Ecto neural progenitor cell (in vitro differentiated cells): ENCODE measurements around the gene RAB5B.
"Not testable (repeated sequence)": the region's sequence is repeated elsewhere in the genome, so short reads cannot be mapped to it uniquely, and the experiment has no call there.

ENCODE experiments used
- DNase-seq: peaks from one replicate; pipeline ENCODE4 v3.0.0-alpha.2; 2018; ENCODE audit warnings: low spot score

RAB5B gene

DNA sequence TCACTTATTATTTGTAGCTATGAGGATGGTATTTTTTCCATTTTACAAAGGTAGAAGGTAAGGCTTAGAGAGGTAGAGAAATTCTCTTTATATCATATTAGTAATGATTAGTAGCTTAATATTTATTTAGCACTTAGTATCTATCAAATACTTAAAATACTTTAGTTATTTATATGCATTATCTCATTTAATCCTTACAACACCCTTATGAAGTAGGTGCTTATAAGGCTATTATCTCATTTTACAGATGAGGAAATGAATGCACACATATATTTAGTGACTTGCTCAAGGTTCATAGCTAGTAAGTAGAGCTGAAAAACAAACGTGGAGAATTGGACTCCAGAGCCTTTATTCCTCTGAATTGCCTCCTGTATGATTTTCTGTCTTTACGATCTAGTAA lies 11.0 kb downstream of the RAB5B start:
- DNase-seq: no peak

DNA sequence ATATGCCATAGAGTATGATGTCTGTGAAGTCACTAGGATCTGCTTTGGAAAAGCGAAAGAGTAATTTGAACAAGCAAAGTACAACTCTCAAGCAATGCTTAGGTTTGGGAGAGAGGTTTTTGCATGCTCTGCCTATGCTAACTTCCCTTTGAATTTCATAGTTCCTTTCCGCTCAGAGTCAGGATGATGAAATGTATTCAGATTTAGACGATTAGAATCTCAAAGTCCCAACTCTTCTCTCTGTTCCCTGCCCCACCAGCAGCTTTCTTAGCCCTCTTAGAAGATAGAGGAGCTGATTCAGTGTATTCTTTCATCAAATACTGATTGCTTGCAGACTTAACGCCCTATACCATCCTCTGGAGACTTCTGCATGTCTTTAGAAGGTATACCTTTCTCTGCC lies 11.5 kb downstream of the RAB5B start:
- DNase-seq: no peak

DNA sequence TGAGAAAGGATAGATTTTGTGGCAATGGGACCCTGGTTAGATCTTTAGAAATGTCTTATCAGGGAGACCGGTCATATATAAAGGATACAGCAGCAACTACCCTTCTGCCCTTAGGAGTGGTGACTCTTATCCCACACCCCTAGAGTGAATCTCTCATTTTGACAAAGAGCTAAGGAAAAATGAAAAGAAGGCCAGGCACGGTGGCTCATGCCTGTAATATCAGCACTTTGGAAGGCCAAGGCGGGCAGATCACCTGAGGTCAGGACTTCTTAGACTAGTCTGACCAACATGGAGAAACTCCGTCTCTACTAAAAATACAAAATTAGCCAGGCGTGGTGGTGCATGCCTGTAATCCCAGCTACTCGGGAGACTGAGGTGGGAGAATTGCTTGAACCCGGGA lies 12.1 kb downstream of the RAB5B start:
- DNase-seq: not testable (repeated sequence)

DNA sequence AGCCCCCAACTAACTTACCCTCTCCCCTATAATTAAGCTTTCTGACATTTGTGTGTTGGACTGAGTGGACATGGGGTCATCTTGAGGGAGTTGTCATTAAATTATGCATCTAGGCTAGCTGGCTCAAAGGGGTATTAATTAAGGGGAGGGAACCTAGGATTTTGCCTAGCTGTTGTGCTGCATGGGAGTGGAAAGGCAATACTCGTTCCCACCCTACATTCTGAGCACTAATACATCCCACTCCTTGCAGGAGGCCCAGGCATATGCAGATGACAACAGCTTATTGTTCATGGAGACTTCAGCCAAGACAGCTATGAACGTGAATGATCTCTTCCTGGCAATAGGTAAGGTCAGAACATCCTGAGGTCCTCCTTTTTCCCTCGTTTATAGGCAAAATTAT lies 17.2 kb downstream of the RAB5B start:
- no peak for DNase-seq

DNA sequence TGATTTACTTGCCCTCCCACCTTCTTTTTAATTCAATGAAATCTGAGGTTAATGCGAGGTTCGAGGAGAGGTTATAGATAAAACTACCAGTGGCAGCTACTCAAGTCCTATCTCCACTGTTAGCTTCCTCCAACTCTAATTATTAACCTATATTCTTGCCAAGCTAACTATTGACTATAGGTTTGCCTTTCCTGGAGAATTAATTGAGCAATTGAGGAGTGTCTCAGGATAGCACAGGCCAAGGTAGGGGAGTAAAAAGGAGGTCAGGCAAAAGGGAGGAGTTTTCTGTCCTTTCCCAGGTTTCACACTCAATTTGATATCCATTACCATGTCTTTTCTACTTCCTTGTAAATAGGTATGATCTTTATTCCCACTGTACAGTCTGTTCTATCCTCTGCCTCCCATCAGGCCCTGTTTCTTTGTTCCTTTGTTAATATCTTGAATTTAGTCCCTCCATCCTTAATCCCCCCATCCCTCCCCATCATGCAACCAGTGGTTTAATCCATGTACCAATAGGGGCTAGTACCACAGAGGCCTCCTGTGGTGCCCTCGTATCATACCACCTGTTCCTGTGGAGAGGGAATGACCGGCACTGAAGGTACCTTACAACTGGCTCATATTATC lies 19.5 kb downstream of the RAB5B start:
- DNase-seq: no peak

DNA sequence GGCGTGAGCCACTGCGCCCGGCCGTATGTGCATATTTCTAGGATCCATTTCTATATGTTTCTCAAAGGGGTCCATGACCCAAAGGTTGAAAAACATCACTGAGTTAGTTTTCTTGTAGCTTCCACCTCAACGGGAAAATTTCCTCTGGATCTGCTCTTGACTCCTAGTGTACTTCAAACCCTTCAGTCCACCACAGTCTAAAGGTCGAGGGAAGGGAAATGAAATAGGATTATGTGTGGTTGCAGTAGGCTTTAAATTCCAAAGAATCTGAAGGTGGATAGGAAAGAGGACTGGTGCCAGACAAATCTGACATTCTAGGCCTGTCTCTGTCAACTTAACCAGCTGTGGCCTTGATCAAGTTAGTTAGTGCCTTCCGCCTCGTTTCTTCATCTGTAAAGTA lies 21.5 kb downstream of the RAB5B start:
- no peak for DNase-seq

DNA sequence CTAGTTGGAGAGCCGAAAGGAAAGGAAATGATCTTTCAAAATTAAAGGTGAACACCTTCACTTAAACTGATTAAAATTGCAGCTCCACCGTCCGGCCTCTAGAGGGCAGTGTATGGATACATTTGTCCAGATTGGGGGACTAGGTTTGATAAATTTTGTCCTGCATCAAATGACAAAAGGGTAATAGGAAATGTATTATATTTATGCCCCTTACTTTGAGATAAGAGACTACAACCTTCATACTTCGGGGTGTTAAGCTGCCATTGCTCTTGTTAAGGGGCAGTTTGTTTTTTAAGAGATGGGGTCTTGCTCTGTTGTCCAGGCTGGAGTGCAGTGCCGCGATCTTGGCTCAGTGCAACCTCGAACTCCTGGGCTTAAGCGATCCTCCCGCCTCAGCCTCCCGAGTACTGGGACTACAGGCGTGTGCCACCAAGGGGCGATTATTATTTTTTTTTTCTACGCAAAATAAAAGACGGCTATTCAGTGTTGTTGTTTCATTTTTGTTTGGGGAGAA lies 22.4 kb downstream of the RAB5B start:
- DNase-seq: peak; percentile 58

DNA sequence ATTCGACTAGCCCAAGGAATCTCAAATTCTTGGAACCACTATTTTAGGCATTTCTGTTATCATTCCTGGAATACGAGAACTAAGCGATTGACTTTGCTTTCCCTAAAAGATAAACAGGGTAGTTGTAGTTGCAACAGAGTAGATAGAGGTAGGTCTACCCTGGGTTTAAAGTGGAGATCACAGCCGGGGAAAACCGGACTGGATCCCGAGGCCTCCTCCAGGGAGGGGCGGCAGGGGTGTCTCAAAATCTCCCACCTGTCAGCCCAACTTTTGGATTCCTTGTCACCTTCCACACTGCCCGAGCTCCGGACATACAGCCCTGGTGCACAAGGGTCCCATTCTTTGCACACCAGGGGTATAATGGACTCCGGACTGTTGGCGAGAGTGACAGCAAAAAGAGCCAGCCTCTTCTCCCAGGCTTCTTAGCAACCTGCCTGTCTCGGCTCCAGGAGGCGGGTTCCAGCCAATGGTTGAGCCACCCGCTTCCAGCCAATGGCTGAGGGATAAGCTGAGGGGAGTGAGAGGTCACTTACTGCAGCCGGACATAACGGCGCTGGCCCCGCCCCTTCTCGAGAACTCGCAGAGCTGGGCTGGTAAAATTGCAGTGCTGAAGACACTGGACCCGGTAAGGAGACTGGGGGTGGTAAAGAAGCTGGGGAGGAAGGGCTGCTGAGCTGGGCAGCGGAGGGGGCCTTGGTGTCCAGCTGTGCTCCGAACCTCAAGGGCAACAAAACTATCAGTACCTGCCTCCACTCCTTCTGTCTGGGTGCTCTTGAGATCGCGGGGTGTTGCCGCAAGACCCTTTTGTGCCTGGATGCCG lies 23.0 kb downstream of the RAB5B start, which contains the start of gene SUOX:
SUOX (plus strand) TSS at position 562 of the 820 bp plus-strand sequence. CDS start 4,946 bp downstream, outside the sequence.
- DNase-seq: peak; percentile 99

DNA sequence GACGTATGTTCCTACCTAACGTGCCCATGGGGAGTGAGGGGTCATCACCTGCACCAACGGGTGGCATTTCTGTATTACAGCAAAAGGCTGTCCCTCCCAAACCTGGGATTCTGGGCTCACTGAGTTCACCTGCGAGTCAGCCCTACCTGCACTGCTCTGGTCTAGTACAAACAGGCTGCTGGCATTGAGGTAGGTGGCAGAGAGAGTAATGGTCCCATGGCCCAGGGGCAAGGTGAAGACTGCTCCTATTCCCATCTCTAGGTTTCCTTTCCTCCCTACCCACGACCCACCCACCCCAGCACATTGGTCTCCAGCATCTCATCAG lies 23.6 kb downstream of the RAB5B start:
- no peak for DNase-seq

DNA sequence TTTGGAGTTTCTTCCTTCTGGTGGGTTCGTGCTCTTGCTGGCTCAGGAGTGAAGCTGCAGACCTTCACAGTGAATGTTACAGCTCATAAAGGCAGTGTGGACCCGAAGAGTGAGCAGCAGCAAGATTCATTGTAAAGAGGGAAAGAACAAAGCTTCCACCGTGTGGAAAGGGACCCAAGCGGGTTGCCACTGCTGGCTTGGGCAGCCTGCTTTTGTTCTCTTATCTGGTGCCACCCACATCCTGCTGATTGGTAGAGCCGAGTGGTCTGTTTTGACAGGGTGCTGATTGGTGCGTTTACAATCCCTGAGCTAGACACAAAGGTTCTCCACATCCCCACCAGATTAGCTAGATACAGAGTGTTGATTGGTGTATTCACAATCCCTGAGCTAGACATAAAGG lies 25.6 kb downstream of the RAB5B start:
- DNase-seq: not testable (repeated sequence)

DNA sequence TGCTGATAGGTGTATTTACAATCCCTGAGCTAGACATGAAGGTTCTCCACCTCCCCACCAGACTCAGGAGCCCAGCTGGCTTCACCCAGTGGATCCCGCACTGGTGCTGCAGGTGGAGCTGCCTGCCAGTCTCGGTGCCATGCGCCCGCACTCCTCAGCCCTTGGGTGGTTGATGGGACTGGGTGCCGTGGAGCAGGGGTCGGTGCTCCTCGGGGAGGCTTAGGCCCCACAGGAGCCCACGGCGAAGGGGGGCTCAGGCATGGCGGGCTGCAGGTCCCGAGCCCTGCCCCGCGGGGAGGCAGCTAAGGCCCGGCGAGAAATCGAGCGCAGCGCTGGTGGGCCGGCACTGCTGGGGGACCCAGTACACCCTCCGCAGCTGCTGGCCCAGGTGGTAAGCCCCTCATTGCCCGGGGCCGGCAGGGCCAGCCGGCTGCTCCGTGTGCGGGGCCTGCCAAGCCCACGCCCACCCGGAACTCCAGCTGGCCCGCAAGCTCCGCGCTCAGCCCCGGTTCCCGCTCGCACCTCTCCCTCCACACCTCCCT lies 26.2 kb downstream of the RAB5B start:
- DNase-seq: not testable (repeated sequence)

DNA sequence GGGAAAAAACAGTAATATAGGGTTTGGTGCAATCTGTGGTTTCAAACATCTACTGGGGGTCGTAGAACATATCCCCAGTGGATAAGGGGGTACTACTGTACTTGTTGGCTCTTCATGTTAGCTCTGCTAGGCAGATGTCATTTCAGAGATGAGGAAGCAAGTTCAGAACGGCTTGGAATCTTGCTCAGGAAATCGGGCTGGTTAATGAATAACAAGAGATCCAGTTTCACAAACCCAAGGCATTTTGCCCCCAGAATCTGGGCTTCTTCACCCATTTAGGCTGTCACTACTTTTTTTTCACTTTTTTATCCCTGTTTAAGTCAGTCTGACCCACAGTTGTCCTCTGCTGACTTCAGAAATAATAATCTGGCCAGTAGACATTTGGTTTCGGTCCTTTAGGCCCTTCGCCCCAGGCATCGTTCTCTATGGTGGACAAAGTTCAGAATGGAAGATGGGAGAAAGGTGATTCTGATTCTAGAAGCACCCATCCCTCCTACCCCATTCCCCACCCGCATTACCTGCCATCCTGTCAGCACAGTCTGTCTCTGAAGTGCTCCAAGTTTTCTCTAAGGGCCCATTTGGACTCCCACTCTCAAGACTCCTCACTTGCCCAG lies 27.7 kb downstream of the RAB5B start:
- no peak for DNase-seq

DNA sequence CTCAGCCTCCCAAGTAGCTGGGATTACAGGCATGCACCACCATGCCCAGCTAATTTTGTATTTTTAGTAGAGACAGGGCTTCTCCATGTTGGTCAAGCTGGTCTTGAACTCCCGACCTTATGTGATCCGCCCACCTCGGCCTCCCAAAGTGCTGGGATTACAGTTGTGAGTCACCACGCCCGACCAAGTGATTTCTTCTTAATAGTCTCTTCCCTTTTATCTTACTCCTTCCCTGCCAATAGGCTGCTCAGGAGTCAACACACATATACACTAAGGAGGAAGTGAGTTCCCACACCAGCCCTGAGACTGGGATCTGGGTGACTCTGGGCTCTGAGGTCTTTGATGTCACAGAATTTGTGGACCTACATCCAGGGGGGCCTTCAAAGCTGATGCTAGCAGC lies 29.5 kb downstream of the RAB5B start:
- DNase-seq: not testable (repeated sequence)

DNA sequence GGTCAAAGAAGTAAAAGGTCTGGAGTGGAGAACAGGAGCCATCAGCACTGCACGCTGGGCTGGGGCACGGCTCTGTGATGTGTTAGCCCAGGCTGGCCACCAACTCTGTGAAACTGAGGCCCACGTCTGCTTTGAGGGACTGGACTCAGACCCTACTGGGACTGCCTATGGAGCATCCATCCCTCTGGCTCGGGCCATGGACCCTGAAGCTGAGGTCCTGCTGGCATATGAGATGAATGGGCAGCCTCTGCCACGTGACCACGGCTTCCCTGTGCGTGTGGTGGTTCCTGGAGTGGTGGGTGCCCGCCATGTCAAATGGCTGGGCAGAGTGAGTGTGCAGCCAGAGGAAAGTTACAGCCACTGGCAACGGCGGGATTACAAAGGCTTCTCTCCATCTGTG lies 30.3 kb downstream of the RAB5B start:
- DNase-seq: no peak

DNA sequence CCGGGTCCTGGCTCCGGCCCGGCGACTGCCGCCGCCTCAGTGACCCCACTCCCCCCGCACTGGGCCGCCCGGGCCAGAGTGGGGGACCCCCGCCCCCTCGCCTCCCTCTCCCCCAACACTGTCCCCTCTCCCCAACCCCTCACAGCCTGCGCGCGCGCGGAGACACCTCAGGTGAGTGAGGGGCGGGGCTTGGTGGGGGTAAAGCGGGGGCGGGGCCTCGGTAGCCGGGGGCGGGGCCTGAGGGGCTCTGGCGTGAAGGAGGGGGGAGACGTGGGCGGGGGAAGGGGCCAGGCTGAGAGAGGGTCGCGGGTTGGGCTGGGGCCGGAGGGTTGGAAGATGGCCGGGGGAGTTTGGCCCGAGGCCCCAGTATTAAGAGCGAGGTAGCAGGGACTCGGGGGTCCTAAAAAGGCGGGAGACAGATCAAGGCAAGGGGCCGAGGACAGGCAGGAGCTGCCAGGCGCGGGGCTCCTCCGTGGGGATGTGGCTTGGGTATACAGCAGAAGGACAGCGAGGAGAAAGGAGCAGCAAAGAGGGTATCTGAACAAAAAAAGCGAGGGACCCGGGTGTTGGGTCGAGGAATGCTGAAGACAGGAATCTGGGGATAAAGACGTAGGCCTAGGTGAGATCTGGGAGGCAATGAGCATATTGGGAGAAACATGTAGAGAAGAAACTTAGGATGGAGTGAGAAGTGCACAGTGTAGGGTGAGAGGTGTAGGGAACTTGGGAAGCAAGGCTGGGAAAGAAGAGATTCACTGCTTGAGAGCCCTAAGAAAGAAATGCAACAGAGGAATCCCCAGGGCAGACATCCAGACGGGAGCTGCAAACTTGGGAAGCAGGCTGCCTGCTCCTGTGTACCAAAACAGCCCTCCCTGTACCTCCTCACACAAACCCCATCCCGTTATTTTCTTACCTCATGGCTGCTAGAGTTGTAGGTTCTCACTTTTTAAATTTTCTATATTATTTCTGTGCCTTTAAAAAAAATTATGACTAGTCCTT lies 34.0 kb downstream of the RAB5B start:
- peak; percentile 96 for DNase-seq

DNA sequence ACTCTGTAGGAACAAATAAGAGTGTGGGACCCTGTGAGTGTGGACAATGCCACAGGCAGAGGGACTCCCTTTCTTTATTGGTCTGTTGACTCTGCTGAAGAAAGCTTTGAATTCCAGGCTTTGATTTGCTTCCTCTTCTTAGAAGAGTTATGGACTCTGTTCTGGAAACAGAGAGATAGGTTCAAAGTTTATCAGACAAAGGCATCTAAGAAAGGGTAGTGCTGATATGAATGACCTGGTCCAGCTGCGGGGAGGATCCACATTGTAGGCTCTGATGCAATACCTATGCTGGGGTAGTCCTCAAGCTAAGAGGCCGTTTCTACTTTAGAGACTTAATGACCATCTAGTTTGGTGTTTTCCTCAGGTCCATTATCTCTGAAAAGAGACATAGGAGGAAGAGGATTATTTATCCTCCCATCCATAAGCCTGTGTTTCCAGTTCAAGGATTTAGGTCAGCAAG lies 36.3 kb downstream of the RAB5B start:
- no peak for DNase-seq

DNA sequence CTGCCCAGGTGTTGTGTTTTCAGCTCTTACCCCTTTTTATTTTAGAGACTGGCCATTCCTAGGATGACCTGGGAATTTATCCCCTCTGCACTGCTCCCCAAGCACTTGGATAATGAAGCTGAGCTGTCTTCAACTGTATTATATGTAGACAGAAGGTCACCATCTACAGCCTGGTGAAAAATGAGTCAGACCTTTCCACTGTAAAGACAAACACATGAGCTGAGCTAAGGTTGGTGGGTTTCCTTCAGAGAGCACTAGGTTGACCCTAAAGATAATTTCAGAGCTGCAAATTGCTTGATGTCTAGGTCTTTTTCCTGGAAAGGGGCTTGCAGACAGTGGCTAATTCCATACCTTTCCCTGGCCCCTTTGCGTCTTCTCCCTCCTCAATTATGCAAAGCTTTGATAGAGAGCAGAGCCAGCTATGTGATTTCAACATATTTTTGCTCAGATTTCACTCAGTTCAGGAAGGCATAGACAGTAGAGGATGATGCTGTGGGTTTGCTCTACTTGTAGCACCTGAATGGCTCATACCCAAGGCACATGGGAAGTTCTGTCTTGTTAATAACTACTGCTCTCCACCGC lies 37.7 kb downstream of the RAB5B start:
- no peak for DNase-seq

DNA sequence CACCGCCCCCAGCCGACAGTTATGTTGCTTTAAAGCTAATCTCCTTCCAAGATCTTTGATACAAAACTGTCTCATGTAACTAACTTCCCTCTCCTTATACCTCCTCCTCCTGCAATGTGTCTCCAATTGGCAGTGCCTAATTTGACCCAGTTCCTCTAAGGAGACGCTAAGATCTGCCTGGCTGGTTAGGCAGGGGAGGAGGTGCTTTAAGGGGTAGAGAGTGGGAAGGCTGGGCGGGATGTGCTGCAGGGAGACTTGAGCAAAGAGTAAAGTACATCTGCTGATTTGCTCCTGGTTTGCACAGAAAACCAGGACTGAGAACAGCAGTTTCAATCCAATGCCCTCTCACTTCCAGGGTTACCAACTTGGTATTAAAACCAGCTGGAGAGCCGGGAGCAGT lies 39.6 kb downstream of the RAB5B start:
- DNase-seq: no peak

DNA sequence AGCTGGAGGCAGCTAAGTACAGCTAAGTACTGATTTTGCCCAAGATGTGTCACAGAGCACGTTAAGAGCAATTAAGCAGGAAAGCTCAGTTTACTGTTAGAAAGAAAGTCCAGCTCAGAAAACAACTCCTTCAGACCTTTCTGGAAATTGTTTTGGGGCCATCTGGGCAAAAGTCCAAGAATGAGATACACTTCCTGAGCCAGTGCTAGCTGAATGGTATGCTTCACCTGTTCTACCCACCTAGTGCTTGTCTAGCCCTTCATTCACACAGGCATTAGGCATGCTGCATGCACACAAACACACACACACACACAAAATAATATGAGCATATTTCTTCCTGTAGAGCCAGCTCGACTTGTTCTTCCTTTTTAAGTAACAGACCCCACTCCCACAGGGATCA lies 40.3 kb downstream of the RAB5B start:
- DNase-seq: no peak

DNA sequence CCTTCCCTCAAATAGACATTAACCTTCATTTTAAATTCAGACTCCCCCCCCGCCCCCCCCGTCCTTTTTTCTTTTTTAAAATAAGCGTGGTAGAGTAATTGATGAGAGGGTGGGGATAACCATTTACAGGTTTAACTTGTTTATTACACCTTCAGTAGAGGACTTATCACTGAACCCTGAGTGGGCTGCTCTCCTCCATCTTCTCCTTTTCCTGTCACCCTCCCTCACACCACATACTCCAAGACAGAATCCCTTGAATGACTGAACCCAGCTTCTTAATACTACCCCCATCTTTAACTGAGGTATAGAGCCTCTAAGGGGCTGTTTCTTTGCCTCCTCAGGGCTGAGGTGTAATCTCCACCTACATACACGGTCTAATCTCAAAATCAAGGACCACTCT lies 43.3 kb downstream of the RAB5B start:
- DNase-seq: no peak

DNA sequence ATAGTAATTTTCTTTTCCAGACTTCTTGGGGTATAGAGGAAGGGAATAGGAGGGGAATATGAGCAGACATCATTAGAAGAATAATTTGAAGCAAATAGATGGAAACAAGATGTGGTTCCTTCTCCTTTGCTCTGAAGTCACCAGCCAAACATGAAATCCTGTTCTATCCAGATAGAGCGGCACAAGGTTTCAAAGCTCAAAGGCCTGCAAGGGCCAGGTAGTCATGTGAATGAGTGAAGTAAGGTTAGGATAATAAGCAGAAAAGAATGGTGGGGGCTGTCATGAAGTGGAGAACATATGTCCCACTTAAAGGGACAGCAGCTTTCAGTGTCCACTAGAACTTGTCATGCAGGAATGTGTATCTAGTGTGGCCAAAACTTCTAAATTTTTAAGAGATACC lies 44.5 kb downstream of the RAB5B start:
- no peak for DNase-seq
